ENCODE measurements around the gene SLC35F6.

The SLC35F6 gene

GRCh38 chr2:26764078-26764887 lies at the start of gene SLC35F6:
SLC35F6 (plus strand) TSS chr2:26764284; CDS start chr2:26764350, 66 bp downstream.
- Histone ChIP-seq H3K36me3 (ENCODE audit: insufficient read depth, low read length) (no peaks in the 10 kb centered on the region), H3K27ac (no peak within 1 kb of the TSS), H3K9ac (ENCODE audit: insufficient read length) (peak within 1 kb of the TSS; percentile 95), H3K9me3 (ENCODE audit: low read depth, low read length) (no peaks in the 10 kb centered on the region), H3K4me3 (peak within 1 kb of the TSS; percentile 88)
- DNase-seq (ENCODE audit: low read depth, low spot score): no peak
- TF ChIP-seq POLR2AphosphoS5 (IDR thresholded peaks at IDR 0.05; ENCODE audit: borderline replicate concordance, low read depth, low read length) (peak; percentile 72), FOXP2 (optimal IDR thresholded peaks at IDR 0.05; ENCODE audit: control extremely low read depth, extremely low read length, insufficient read depth) (no peak)

- DNase-seq (ENCODE audit: low read depth, low spot score): no peak
- Histone ChIP-seq H3K9me3 (ENCODE audit: low read depth, low read length) (no peaks in the 10 kb centered on the region), H3K36me3 (ENCODE audit: insufficient read depth, low read length) (no peaks in the 10 kb centered on the region), H3K9ac (ENCODE audit: insufficient read length) (no peak overlapping the region), H3K4me3 (no peak overlapping the region), H3K27ac (no peak overlapping the region)
- no peak for TF ChIP-seq EZH2 (IDR thresholded peaks at IDR 0.05)
- TF ChIP-seq FOXP2 (optimal IDR thresholded peaks at IDR 0.05; ENCODE audit: control extremely low read depth, extremely low read length, insufficient read depth): no peak
These were observed 48.4 kb upstream of the SLC35F6 start for GRCh38 chr2:26715528-26716270.

- Histone ChIP-seq H3K27ac (no peak overlapping the region), H3K9me3 (ENCODE audit: low read depth, low read length) (no peaks in the 10 kb centered on the region), H3K9ac (ENCODE audit: insufficient read length) (no peak overlapping the region), H3K36me3 (ENCODE audit: insufficient read depth, low read length) (no peaks in the 10 kb centered on the region), H3K4me3 (no peak overlapping the region)
- DNase-seq (ENCODE audit: low read depth, low spot score): no peak
- TF ChIP-seq POLR2AphosphoS5 (IDR thresholded peaks at IDR 0.05; ENCODE audit: borderline replicate concordance, low read depth, low read length): no peak
- no peak for TF ChIP-seq EZH2 (IDR thresholded peaks at IDR 0.05)
- TF ChIP-seq FOXP2 (optimal IDR thresholded peaks at IDR 0.05; ENCODE audit: control extremely low read depth, extremely low read length, insufficient read depth): no peak
These were observed 47.7 kb upstream of the SLC35F6 start for GRCh38 chr2:26716340-26716739.

GRCh38 chr2:26716769-26717168 lies 47.3 kb upstream of the SLC35F6 start:
- H3K9ac ChIP-seq (ENCODE audit: insufficient read length): no peak overlapping the region
- no peak overlapping the region for H3K4me3 ChIP-seq
- H3K9me3 ChIP-seq (ENCODE audit: low read depth, low read length): no peaks in the 10 kb centered on the region
- H3K27ac ChIP-seq: no peak overlapping the region
- TF ChIP-seq EZH2 (IDR thresholded peaks at IDR 0.05) (no peak), FOXP2 (optimal IDR thresholded peaks at IDR 0.05; ENCODE audit: control extremely low read depth, extremely low read length, insufficient read depth) (no peak), POLR2AphosphoS5 (IDR thresholded peaks at IDR 0.05; ENCODE audit: borderline replicate concordance, low read depth, low read length) (no peak)
- DNase-seq (ENCODE audit: low read depth, low spot score): no peak
- no peaks in the 10 kb centered on the region for H3K36me3 ChIP-seq (ENCODE audit: insufficient read depth, low read length)

GRCh38 chr2:26717362-26717761 lies 46.7 kb upstream of the SLC35F6 start:
- Histone ChIP-seq H3K36me3 (ENCODE audit: insufficient read depth, low read length) (no peaks in the 10 kb centered on the region), H3K9me3 (ENCODE audit: low read depth, low read length) (no peaks in the 10 kb centered on the region), H3K9ac (ENCODE audit: insufficient read length) (no peak overlapping the region), H3K4me3 (no peak overlapping the region), H3K27ac (no peak overlapping the region)
- DNase-seq (ENCODE audit: low read depth, low spot score): no peak
- TF ChIP-seq EZH2 (IDR thresholded peaks at IDR 0.05) (no peak), FOXP2 (optimal IDR thresholded peaks at IDR 0.05; ENCODE audit: control extremely low read depth, extremely low read length, insufficient read depth) (no peak), POLR2AphosphoS5 (IDR thresholded peaks at IDR 0.05; ENCODE audit: borderline replicate concordance, low read depth, low read length) (no peak)

GRCh38 chr2:26718949-26719686 lies 45.0 kb upstream of the SLC35F6 start:
- DNase-seq (ENCODE audit: low read depth, low spot score): no peak
- Histone ChIP-seq H3K27ac (no peak overlapping the region), H3K9ac (ENCODE audit: insufficient read length) (no peak overlapping the region), H3K36me3 (ENCODE audit: insufficient read depth, low read length) (no peaks in the 10 kb centered on the region), H3K9me3 (ENCODE audit: low read depth, low read length) (no peaks in the 10 kb centered on the region), H3K4me3 (no peak overlapping the region)
- TF ChIP-seq POLR2AphosphoS5 (IDR thresholded peaks at IDR 0.05; ENCODE audit: borderline replicate concordance, low read depth, low read length): no peak
- TF ChIP-seq EZH2 (IDR thresholded peaks at IDR 0.05): no peak
- TF ChIP-seq FOXP2 (optimal IDR thresholded peaks at IDR 0.05; ENCODE audit: control extremely low read depth, extremely low read length, insufficient read depth): no peak

- no peaks in the 10 kb centered on the region for H3K9me3 ChIP-seq (ENCODE audit: low read depth, low read length)
- no peaks in the 10 kb centered on the region for H3K36me3 ChIP-seq (ENCODE audit: insufficient read depth, low read length)
- H3K27ac ChIP-seq: no peak overlapping the region
These were observed 43.6 kb upstream of the SLC35F6 start for GRCh38 chr2:26720322-26721114.

More at GRCh38 chr2:26720322-26721114, 43.6 kb upstream of the SLC35F6 start:
- no peak for DNase-seq (ENCODE audit: low read depth, low spot score)
- Histone ChIP-seq H3K4me3 (no peak overlapping the region), H3K9ac (ENCODE audit: insufficient read length) (no peak overlapping the region)
- TF ChIP-seq POLR2AphosphoS5 (IDR thresholded peaks at IDR 0.05; ENCODE audit: borderline replicate concordance, low read depth, low read length) (no peak), EZH2 (IDR thresholded peaks at IDR 0.05) (no peak), FOXP2 (optimal IDR thresholded peaks at IDR 0.05; ENCODE audit: control extremely low read depth, extremely low read length, insufficient read depth) (no peak)
